Esophagus squamous epithelium (tissue), 5 donors: ENCODE measurements around the gene WDR31. TPM values are rescaled to one million over a fixed set of nuclear protein-coding genes. Genes with fewer than 3 reads are reported as not detected.

ENCODE experiments used
- DNase-seq: peaks from one replicate; lab custom pipeline; 2025; lab: John Stamatoyannopoulos, UW
- H3K27ac ChIP-seq, 4 donors: fragments of 200-600 bp; sonication (generic); one replicate each; pipeline ENCODE4 v1.5.1; 2016 to 2019; ENCODE audit warnings: mild to moderate bottlenecking in 1 of 4
- H3K27me3 ChIP-seq, 4 donors: fragments of 200-600 bp; sonication (generic); 1 replicate in 3 of 4; 2 replicates in 1 of 4; pipeline versions ENCODE4 v1.5.1 to v1.6.0; 2017 to 2021; ENCODE audit warnings: antibody characterized with exemption in 1 of 4
- H3K36me3 ChIP-seq, 3 donors: fragments of 200-600 bp; sonication (generic); one replicate each; pipeline ENCODE4 v1.5.1; 2016 to 2019
- H3K4me1 ChIP-seq, 3 donors: fragments of 200-600 bp; sonication (generic); one replicate each; pipeline ENCODE4 v1.5.1; 2017 to 2019
- H3K4me3 ChIP-seq, 4 donors: fragments of 200-600 bp; sonication (generic); 1 replicate in 3 of 4; 2 replicates in 1 of 4; pipeline ENCODE4 v1.5.1; 2016 to 2019; ENCODE audit warnings: mild to moderate bottlenecking in 2 of 4, moderate library complexity in 1 of 4
- H3K9me3 ChIP-seq, 3 donors: fragments of 200-600 bp; sonication (generic); one replicate each; pipeline ENCODE4 v1.5.1; 2016 to 2019
- CTCF ChIP-seq, 6 experiments: fragments of 450-650 bp in 4 of 6; fragments of 200-600 bp in 2 of 6; sonication (generic) in 2 of 6; IDR thresholded peaks; one replicate each; pipeline ENCODE4 v1.5.1; 2016 to 2019; ENCODE audit warnings: antibody characterized with exemption in 6 of 6, mild to moderate bottlenecking in 4 of 6, moderate library complexity in 4 of 6
- POLR2A ChIP-seq, 4 donors: fragments of 450-650 bp; IDR thresholded peaks; one replicate each; pipeline ENCODE4 v1.6.1; 2017; ENCODE audit warnings: antibody characterized with exemption in 4 of 4, mild to moderate bottlenecking in 4 of 4, moderate library complexity in 3 of 4
- WGBS, 2 donors: methylation state at CpG; one replicate each; pipeline ENCODE4 v1.1.5; 2018; 5-methylcytosine and 5-hydroxymethylcytosine counted together
- intact Hi-C: fragments of 100-400 bp; cut with DNase I; formaldehyde crosslinking; loops from one replicate; pipeline ENCODE4 v1.15.0; 2022
- total RNA-seq, 4 donors: library from RNA; depleted of rRNA; stranded (reverse); fragments of >200 nt; gene quantifications; one replicate each; pipeline ENCODE4 v1.1.0, GENCODE V29; 2016
- donor health status: DM: yes; HTN: yes; CAD: no.

WDR31 gene
- total RNA-seq, 4 donors from 2014 or later, result 1.1 to 1.9 (median 1.5) TPM

GRCh38 chr9:113319054-113319453, 21.0 kb downstream of the WDR31 start:
- TF ChIP-seq CTCF (IDR thresholded peaks at IDR 0.05), result no peak
- TF ChIP-seq POLR2A (IDR thresholded peaks at IDR 0.05), result no peak
- H3K4me3 ChIP-seq, result no peak overlapping the region
- peaks cover 0 to 54% (median 0%) of the 10 kb centered on the region in 3 donors for H3K36me3 ChIP-seq
- H3K9me3 ChIP-seq, result no peaks in the 10 kb centered on the region
- no peak overlapping the region for H3K27ac ChIP-seq
- DNase-seq, result no peak
- H3K27me3 ChIP-seq, result no peaks in the 10 kb centered on the region
- no peaks in the 10 kb centered on the region for H3K4me1 ChIP-seq
- intact Hi-C loops, result loop anchor here (10.0 kb wide), 1 partner anchor 346 kb away; no protein-coding TSS in a partner anchor
- 70 to 73% methylated on average over 2 of the region's 2 CpGs for WGBS, 2 donors

GRCh38 chr9:113317777-113318176, 22.3 kb downstream of the WDR31 start:
- Histone ChIP-seq H3K36me3 (peaks cover 0 to 54% (median 0%) of the 10 kb centered on the region in 3 donors), H3K9me3 (no peaks in the 10 kb centered on the region), H3K4me3 (no peak overlapping the region), H3K27ac (no peak overlapping the region), H3K4me1 (no peaks in the 10 kb centered on the region), H3K27me3 (no peaks in the 10 kb centered on the region)
- WGBS, 2 donors, result 43 to 73% methylated on average over 1 to 2 of the region's 2 CpGs
- DNase-seq, result no peak
- intact Hi-C loops, result loop anchor here (10.0 kb wide), 1 partner anchor 347 kb away; no protein-coding TSS in a partner anchor
- TF ChIP-seq CTCF (IDR thresholded peaks at IDR 0.05) (peak in 2 of 6 experiments; percentile 11 to 22), POLR2A (IDR thresholded peaks at IDR 0.05) (no peak)

GRCh38 chr9:113316030-113316429, 24.0 kb downstream of the WDR31 start:
- Histone ChIP-seq H3K27ac (no peak overlapping the region), H3K4me3 (no peak overlapping the region), H3K36me3 (peaks cover 0 to 46% (median 0%) of the 10 kb centered on the region in 3 donors), H3K4me1 (no peaks in the 10 kb centered on the region), H3K27me3 (no peaks in the 10 kb centered on the region), H3K9me3 (no peaks in the 10 kb centered on the region)
- intact Hi-C loops, result loop anchor here (10.0 kb wide), 1 partner anchor 349 kb away; no protein-coding TSS in a partner anchor
- WGBS, 2 donors, result 85 to 91% methylated on average over 4 of the region's 4 CpGs
- TF ChIP-seq POLR2A (IDR thresholded peaks at IDR 0.05), result no peak
- no peak for TF ChIP-seq CTCF (IDR thresholded peaks at IDR 0.05)
- no peak for DNase-seq

- Histone ChIP-seq H3K4me3 (no peak overlapping the region), H3K27me3 (no peaks in the 10 kb centered on the region), H3K36me3 (peaks cover 0 to 39% (median 0%) of the 10 kb centered on the region in 3 donors), H3K27ac (no peak overlapping the region), H3K4me1 (no peaks in the 10 kb centered on the region), H3K9me3 (no peaks in the 10 kb centered on the region)
- TF ChIP-seq CTCF (IDR thresholded peaks at IDR 0.05), result no peak
- no peak for DNase-seq
- intact Hi-C loops, result loop anchor here (10.0 kb wide), 1 partner anchor 350 kb away; no protein-coding TSS in a partner anchor
These were observed 24.8 kb downstream of the WDR31 start for GRCh38 chr9:113315231-113315630.

- Histone ChIP-seq H3K9me3 (no peaks in the 10 kb centered on the region), H3K36me3 (peaks cover 0 to 19% (median 0%) of the 10 kb centered on the region in 3 donors), H3K4me3 (no peak overlapping the region), H3K27me3 (no peaks in the 10 kb centered on the region), H3K27ac (no peak overlapping the region), H3K4me1 (no peaks in the 10 kb centered on the region)
- WGBS, 2 donors, result 62 to 70% methylated on average over 5 of the region's 5 CpGs
- TF ChIP-seq CTCF (IDR thresholded peaks at IDR 0.05) (no peak), POLR2A (IDR thresholded peaks at IDR 0.05) (no peak)
- intact Hi-C loops, result loop anchor here (10.0 kb wide), 1 partner anchor 352 kb away; no protein-coding TSS in a partner anchor
- DNase-seq, result no peak
These were observed 26.8 kb downstream of the WDR31 start for GRCh38 chr9:113313261-113313660.
